Smooth muscle cell (in vitro differentiated cells): ENCODE measurements around the gene MOB3B. TPM values are rescaled to one million over a fixed set of nuclear protein-coding genes. Genes with fewer than 3 reads are reported as not detected.
A peak's percentile ranks its signal among the peaks of the same experiment; 100 is the strongest.

Experiments used
- DNase-seq: peaks from one replicate; lab custom pipeline; 2025; ENCODE audit not compliant: unreplicated experiment; lab: John Stamatoyannopoulos, UW
- H2AFZ ChIP-seq: fragments of 200-600 bp; sonication (generic); 2 replicates; pipeline ENCODE4 v1.6.0; 2016; ENCODE audit warnings: antibody characterized with exemption, low read depth, mild to moderate bottlenecking
- H3F3A ChIP-seq: fragments of 200-600 bp; sonication (generic); 2 replicates; pipeline ENCODE4 v1.6.0; 2017; ENCODE audit warnings: antibody characterized with exemption, low read depth
- H3K27ac ChIP-seq: fragments of 200-600 bp; sonication (generic); 2 replicates; pipeline ENCODE4 v1.5.1; 2016; ENCODE audit warnings: low read depth, mild to moderate bottlenecking
- H3K27me3 ChIP-seq: fragments of 200-600 bp; sonication (generic); 2 replicates; pipeline ENCODE4 v1.6.1; 2016; ENCODE audit warnings: low read depth, mild to moderate bottlenecking
- H3K36me3 ChIP-seq: fragments of 200-600 bp; sonication (generic); 2 replicates; pipeline ENCODE4 v1.5.1; 2016; ENCODE audit warnings: low read depth
- H3K4me1 ChIP-seq: fragments of 200-600 bp; sonication (generic); 2 replicates; pipeline ENCODE4 v1.5.1; 2016; ENCODE audit warnings: low read depth
- H3K4me2 ChIP-seq: fragments of 200-600 bp; sonication (generic); 2 replicates; pipeline ENCODE4 v1.6.0; 2016; ENCODE audit warnings: mild to moderate bottlenecking
- H3K4me3 ChIP-seq: fragments of 200-600 bp; sonication (generic); 2 replicates; pipeline ENCODE4 v1.5.1; 2016; ENCODE audit warnings: mild to moderate bottlenecking
- H3K79me2 ChIP-seq: fragments of 200-600 bp; sonication (generic); 2 replicates; pipeline ENCODE4 v1.6.0; 2016; ENCODE audit warnings: low read depth, mild to moderate bottlenecking
- H3K9ac ChIP-seq: fragments of 200-600 bp; sonication (generic); 2 replicates; pipeline ENCODE4 v1.6.0; 2016; ENCODE audit warnings: low read depth
- H3K9me3 ChIP-seq: fragments of 200-600 bp; sonication (generic); replicated peaks from 2 replicates; pipeline ENCODE4 v1.5.1; 2016; ENCODE audit warnings: low read depth
- H4K20me1 ChIP-seq: fragments of 200-600 bp; sonication (generic); 2 replicates; pipeline ENCODE4 v1.6.0; 2016; ENCODE audit warnings: low read depth
- WGBS: methylation state at CpG from one replicate; pipeline ENCODE4 v1.1.7; 2016; ENCODE audit warnings: low lambda C conversion rate; 5-methylcytosine and 5-hydroxymethylcytosine counted together
- polyA plus RNA-seq: library from polyadenylated mRNA; unstranded; fragments of >200 nt; fragmentation: Nextera tagmentation; extraction: Ambion mirVana; gene quantifications from 2 replicates; pipeline ENCODE4 v1.2.1, GENCODE V29; 2016
- total RNA-seq: library from RNA; depleted of rRNA; stranded (reverse); fragments of >200 nt; gene quantifications from 2 replicates; pipeline ENCODE4 v1.2.3, GENCODE V29; 2014
- TF ChIP-seq, protein P1 (sequence below): fragments of 200-600 bp; sonication (generic); IDR thresholded peaks from 2 replicates; pipeline ENCODE4 v1.5.1; 2017; ENCODE audit warnings: borderline replicate concordance, mild to moderate bottlenecking, antibody characterized with exemption; ENCODE audit not compliant: insufficient read depth, poor library complexity, severe bottlenecking

The MOB3B gene
- total and polyA plus RNA-seq, 2 experiments from 2014 or later = 1.7 to 5.8 TPM

DNA sequence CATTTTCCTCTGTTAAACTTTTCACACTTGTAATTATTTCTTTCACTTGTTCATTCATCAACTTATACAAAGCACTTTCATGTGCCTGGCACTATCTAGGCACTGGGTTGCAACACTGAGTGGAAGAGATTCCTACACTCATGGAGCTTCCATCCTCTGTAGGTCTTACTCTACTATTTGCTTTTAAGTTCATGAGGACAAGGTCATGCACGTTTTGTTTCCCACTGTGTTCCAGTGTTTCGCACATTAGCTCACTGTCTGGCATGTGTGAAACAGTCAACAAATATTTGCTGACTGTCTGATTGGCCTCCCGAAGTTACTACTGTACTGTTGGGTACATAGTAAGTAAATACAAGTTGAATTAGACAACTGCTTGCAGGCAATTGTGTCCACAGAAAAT lies 93.4 kb downstream of the MOB3B start:
- Histone ChIP-seq H3F3A (no peaks in the 10 kb centered on the region), H4K20me1 (no peaks in the 10 kb centered on the region), H3K4me2 (no peak overlapping the region), H3K27me3 (no peaks in the 10 kb centered on the region), H3K27ac (peak overlapping the region; percentile 50), H3K36me3 (no peaks in the 10 kb centered on the region), H3K4me3 (no peak overlapping the region), H3K79me2 (no peaks in the 10 kb centered on the region), H2AFZ (no peak overlapping the region), H3K9me3 (no peaks in the 10 kb centered on the region), H3K4me1 (peaks cover 6% of the 10 kb centered on the region), H3K9ac (no peak overlapping the region)
- TF ChIP-seq, protein P1, sequence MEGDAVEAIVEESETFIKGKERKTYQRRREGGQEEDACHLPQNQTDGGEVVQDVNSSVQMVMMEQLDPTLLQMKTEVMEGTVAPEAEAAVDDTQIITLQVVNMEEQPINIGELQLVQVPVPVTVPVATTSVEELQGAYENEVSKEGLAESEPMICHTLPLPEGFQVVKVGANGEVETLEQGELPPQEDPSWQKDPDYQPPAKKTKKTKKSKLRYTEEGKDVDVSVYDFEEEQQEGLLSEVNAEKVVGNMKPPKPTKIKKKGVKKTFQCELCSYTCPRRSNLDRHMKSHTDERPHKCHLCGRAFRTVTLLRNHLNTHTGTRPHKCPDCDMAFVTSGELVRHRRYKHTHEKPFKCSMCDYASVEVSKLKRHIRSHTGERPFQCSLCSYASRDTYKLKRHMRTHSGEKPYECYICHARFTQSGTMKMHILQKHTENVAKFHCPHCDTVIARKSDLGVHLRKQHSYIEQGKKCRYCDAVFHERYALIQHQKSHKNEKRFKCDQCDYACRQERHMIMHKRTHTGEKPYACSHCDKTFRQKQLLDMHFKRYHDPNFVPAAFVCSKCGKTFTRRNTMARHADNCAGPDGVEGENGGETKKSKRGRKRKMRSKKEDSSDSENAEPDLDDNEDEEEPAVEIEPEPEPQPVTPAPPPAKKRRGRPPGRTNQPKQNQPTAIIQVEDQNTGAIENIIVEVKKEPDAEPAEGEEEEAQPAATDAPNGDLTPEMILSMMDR = no peak
- no peak for DNase-seq
- 25% methylated on average over 3 of the region's 3 CpGs for WGBS

DNA sequence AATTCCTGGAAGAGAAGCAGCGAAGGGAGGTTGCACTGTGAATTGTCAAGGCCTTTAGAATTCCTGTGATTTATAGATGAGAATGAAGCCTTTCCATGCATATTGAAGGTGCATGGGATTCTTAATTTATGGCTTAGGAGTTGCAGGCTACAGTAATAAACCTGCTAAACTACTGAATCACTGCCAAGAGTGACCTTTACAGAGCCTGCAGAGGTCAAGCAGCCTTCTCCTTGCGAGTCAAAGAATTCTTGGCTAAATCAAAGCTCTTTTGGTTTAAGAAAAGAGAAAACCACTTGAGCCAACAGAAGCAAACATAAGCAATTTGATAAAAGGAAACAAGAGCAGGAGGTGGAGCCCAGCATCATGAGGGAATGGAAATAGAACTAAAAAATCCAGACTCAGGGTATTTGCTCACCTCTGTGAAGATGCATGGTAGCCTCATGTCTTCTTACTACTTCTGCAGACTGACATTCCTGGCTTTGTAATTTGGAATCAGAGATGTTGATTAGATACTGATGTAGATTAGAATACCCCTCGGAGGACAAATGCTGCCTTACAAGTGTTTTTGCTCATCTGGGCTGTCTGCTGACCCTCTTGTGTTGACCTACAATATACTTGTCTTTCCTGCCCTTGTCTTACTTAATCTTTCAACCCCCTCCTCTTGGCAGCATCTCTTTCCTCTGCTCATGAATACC lies 95.8 kb downstream of the MOB3B start:
- H3K4me3 ChIP-seq = no peak overlapping the region
- no peaks in the 10 kb centered on the region for H4K20me1 ChIP-seq
- H3F3A ChIP-seq = no peaks in the 10 kb centered on the region
- no peak for DNase-seq
- H3K36me3 ChIP-seq = no peaks in the 10 kb centered on the region
- no peak overlapping the region for H2AFZ ChIP-seq
- no peaks in the 10 kb centered on the region for H3K9me3 ChIP-seq
- H3K4me1 ChIP-seq = peaks cover 19% of the 10 kb centered on the region
- no peaks in the 10 kb centered on the region for H3K27me3 ChIP-seq
- 71% methylated on average over 3 of the region's 3 CpGs for WGBS
- H3K9ac ChIP-seq = no peak overlapping the region
- no peak overlapping the region for H3K27ac ChIP-seq
- no peaks in the 10 kb centered on the region for H3K79me2 ChIP-seq
- no peak overlapping the region for H3K4me2 ChIP-seq
- TF ChIP-seq, protein P1 = no peak

DNA sequence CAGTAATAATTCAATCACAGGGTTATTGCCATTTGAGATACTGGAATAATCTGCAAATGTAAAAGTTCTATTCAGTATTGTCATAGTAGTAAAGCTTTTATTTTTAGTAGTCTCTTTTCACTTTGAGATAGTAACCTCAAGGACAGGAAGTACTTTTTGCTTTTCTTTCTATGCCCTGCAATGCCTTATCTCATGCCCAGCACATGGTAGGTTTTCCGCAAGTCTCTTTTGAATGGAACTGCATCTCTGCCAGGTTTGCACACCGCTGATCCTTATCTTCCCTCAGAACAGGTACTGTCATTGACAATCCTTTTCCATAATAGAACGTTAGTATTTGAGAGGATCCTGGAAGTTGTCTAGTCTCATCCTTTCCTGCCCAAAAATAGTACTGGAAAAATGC lies 97.3 kb downstream of the MOB3B start:
- no peak overlapping the region for H3K27ac ChIP-seq
- H3K4me3 ChIP-seq = no peak overlapping the region
- TF ChIP-seq, protein P1 = no peak
- peaks cover 19% of the 10 kb centered on the region for H3K4me1 ChIP-seq
- H3F3A ChIP-seq = no peaks in the 10 kb centered on the region
- DNase-seq = no peak
- no peaks in the 10 kb centered on the region for H3K9me3 ChIP-seq
- WGBS = 74% methylated on average over 3 of the region's 3 CpGs
- no peak overlapping the region for H2AFZ ChIP-seq
- H3K27me3 ChIP-seq = no peaks in the 10 kb centered on the region
- H3K4me2 ChIP-seq = no peak overlapping the region
- no peaks in the 10 kb centered on the region for H4K20me1 ChIP-seq
- no peak overlapping the region for H3K9ac ChIP-seq
- no peaks in the 10 kb centered on the region for H3K36me3 ChIP-seq
- H3K79me2 ChIP-seq = no peaks in the 10 kb centered on the region
